ENCODE data around the gene TMCO4.
"Not testable (repeated sequence)": the region's sequence is repeated elsewhere in the genome, so short reads cannot be mapped to it uniquely, and the experiment has no call there.

DNA sequence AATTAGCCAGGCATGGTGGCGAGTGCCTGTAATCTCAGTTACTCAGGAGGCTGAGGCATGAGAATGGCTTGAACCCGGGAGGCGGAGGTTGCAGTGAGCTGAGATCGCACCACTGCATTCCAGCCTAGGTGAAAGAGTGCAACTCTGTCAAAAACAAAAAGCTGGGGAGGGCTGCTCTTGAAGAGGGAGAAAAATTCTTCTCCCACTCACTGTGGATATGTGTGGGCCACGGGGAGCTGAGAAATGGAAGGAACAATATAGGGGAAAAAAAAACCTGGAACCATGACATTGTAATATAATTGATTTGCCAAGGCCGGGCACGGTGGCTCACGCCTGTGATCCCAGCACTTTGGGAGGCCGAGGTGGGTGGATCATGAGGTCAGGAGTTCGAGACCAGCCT is 163.0 kb downstream of the TMCO4 start:
- not testable (repeated sequence) for TF ChIP-seq RARB (CRISPR knock-in tag; IDR thresholded peaks at IDR 0.05); ZFP3 (CRISPR knock-in tag; IDR thresholded peaks at IDR 0.05); ARNTL (CRISPR knock-in tag; IDR thresholded peaks at IDR 0.05; ENCODE audit: borderline replicate concordance, low read depth); CSDC2 (CRISPR knock-in tag; IDR thresholded peaks at IDR 0.05); ESRRG (CRISPR knock-in tag; IDR thresholded peaks at IDR 0.05); BACH2 (CRISPR knock-in tag; IDR thresholded peaks at IDR 0.05; ENCODE audit: borderline replicate concordance); TOX (CRISPR knock-in tag; IDR thresholded peaks at IDR 0.05; ENCODE audit: borderline replicate concordance); GLIS3 (CRISPR knock-in tag; IDR thresholded peaks at IDR 0.05); ZNF8 (CRISPR knock-in tag; IDR thresholded peaks at IDR 0.05); ISL1 (CRISPR knock-in tag; IDR thresholded peaks at IDR 0.05); ZC3H10 (CRISPR knock-in tag; IDR thresholded peaks at IDR 0.05)
- TF ChIP-seq, protein P1, sequence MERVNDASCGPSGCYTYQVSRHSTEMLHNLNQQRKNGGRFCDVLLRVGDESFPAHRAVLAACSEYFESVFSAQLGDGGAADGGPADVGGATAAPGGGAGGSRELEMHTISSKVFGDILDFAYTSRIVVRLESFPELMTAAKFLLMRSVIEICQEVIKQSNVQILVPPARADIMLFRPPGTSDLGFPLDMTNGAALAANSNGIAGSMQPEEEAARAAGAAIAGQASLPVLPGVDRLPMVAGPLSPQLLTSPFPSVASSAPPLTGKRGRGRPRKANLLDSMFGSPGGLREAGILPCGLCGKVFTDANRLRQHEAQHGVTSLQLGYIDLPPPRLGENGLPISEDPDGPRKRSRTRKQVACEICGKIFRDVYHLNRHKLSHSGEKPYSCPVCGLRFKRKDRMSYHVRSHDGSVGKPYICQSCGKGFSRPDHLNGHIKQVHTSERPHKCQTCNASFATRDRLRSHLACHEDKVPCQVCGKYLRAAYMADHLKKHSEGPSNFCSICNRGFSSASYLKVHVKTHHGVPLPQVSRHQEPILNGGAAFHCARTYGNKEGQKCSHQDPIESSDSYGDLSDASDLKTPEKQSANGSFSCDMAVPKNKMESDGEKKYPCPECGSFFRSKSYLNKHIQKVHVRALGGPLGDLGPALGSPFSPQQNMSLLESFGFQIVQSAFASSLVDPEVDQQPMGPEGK (CRISPR knock-in tag; IDR thresholded peaks at IDR 0.05; ENCODE audit: borderline replicate concordance), result not testable (repeated sequence)
- TF ChIP-seq, protein P2, sequence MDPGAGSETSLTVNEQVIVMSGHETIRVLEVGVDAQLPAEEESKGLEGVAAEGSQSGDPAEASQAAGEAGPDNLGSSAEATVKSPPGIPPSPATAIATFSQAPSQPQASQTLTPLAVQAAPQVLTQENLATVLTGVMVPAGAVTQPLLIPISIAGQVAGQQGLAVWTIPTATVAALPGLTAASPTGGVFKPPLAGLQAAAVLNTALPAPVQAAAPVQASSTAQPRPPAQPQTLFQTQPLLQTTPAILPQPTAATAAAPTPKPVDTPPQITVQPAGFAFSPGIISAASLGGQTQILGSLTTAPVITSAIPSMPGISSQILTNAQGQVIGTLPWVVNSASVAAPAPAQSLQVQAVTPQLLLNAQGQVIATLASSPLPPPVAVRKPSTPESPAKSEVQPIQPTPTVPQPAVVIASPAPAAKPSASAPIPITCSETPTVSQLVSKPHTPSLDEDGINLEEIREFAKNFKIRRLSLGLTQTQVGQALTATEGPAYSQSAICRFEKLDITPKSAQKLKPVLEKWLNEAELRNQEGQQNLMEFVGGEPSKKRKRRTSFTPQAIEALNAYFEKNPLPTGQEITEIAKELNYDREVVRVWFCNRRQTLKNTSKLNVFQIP (CRISPR knock-in tag; IDR thresholded peaks at IDR 0.05; ENCODE audit: borderline replicate concordance, low read depth), result not testable (repeated sequence)
